Panc1 (cell line): Measurements from ENCODE around the gene PADI2. TPM values are rescaled to one million over a fixed set of nuclear protein-coding genes. Genes with fewer than 3 reads are reported as not detected.

Experiments used
- ATAC-seq: fragments of 200-7000 bp; cut with Tn5 transposase; 2 replicates; pipeline ENCODE4 v1.9.1; 2020; ENCODE audit warnings: mild to moderate bottlenecking, moderate library complexity
- BruUV-seq: library from RNA; stranded (reverse); fragments of 400-500 nt; replicated peaks from 2 replicates; lab custom pipeline; 2021; lab: Mats Ljungman, UMichigan
- CTCF ChIA-PET: fragments of 300-600 bp; sonication (Branson Sonifier 250); formaldehyde crosslinking; loops from one replicate; lab custom pipeline; 2022; ENCODE audit warnings: antibody characterized with exemption; lab: Charles Lee
- POLR2A ChIA-PET: fragments of 300-600 bp; sonication (Branson Sonifier 250); formaldehyde crosslinking; loops from one replicate; lab custom pipeline; 2022; ENCODE audit warnings: antibody characterized with exemption; lab: Charles Lee
- DNase-seq: peaks from one replicate; pipeline ENCODE4 v3.0.0-alpha.2; 2010; ENCODE audit warnings: low read depth, low spot score
- H3K27ac ChIP-seq: 2 replicates; pipeline ENCODE4 v1.5.1; 2011; ENCODE audit warnings: mild to moderate bottlenecking, low read length, inconsistent platforms
- H3K27me3 ChIP-seq: fragments of 200-500 bp; sonication (Bioruptor generic); 2 replicates; pipeline ENCODE4 v1.6.0; 2014; ENCODE audit warnings: low read length, inconsistent platforms; ENCODE audit not compliant: control insufficient read depth, insufficient read depth
- H3K36me3 ChIP-seq: fragments of 200-500 bp; sonication (Bioruptor generic); 2 replicates; pipeline ENCODE4 v1.5.1; 2014; ENCODE audit warnings: inconsistent platforms, mild to moderate bottlenecking, low read length, moderate library complexity; ENCODE audit not compliant: control insufficient read depth, insufficient read depth
- H3K4me1 ChIP-seq: 2 replicates; pipeline ENCODE4 v1.5.1; 2011; ENCODE audit warnings: inconsistent platforms, mild to moderate bottlenecking, low read length, moderate library complexity; ENCODE audit not compliant: control insufficient read depth, insufficient read depth
- H3K4me3 ChIP-seq, 2 experiments: 2 replicates each; pipeline ENCODE4 v1.5.1; 2011 to 2012; ENCODE audit warnings: low read depth in 2 of 2, low read length in 2 of 2, mild to moderate bottlenecking in 2 of 2, inconsistent platforms in 1 of 2, moderate library complexity in 1 of 2
- H3K9me3 ChIP-seq: fragments of 200-500 bp; sonication (Bioruptor generic); 2 replicates; pipeline ENCODE4 v1.5.1; 2014; ENCODE audit warnings: low read depth, mild to moderate bottlenecking, inconsistent platforms, low read length, moderate library complexity; ENCODE audit not compliant: control insufficient read depth, insufficient read depth
- CTCF ChIP-seq: fragments of 450-650 bp; IDR thresholded peaks from 2 replicates; pipeline ENCODE4 v1.5.1; 2017; ENCODE audit warnings: mild to moderate bottlenecking
- POLR2AphosphoS5 ChIP-seq: IDR thresholded peaks from 2 replicates; pipeline ENCODE4 v1.6.1; 2012; ENCODE audit warnings: mild to moderate bottlenecking, low read depth, low read length, moderate library complexity
- REST ChIP-seq, 2 experiments: IDR thresholded peaks; 2 replicates each; pipeline ENCODE4 v1.6.1; 2011 to 2012; ENCODE audit warnings: low read depth in 2 of 2, control low read depth in 1 of 2, low read length in 1 of 2, mild to moderate bottlenecking in 1 of 2, moderate library complexity in 1 of 2; ENCODE audit not compliant: insufficient read depth in 1 of 2
- SIN3A ChIP-seq: IDR thresholded peaks from 2 replicates; pipeline ENCODE4 v1.6.1; 2012; ENCODE audit warnings: low read depth, mild to moderate bottlenecking, low read length, moderate library complexity, borderline replicate concordance; ENCODE audit not compliant: insufficient read depth
- TCF7L2 ChIP-seq: IDR thresholded peaks from 2 replicates; pipeline ENCODE4 v1.6.1; 2011; ENCODE audit warnings: mild to moderate bottlenecking, low read depth, low read length, inconsistent platforms
- in situ Hi-C: cut with HindIII; loops from 2 replicates; pipeline ENCODE4 v1.10.0; 2016; ENCODE audit warnings: low sequenced_read_pairs, low pct_unique_long_range_greater_than_20kb
- intact Hi-C: fragments of 100-400 bp; cut with micrococcal nuclease; formaldehyde crosslinking; loops from one replicate; pipeline ENCODE4 v1.10.0; 2022; ENCODE audit not compliant: unreplicated experiment
- total RNA-seq: library from RNA; stranded (reverse); gene quantifications from one replicate; pipeline ENCODE4 v1.2.1, GENCODE V29; 2021; ENCODE audit not compliant: unreplicated experiment

Gene PADI2
- total RNA-seq, 1 experiment from 2014 or later, result 507 TPM

GRCh38 chr1:17118268-17118667, 983 bp downstream of the PADI2 start:
- peak overlapping the region; percentile 62 to 82 for H3K4me3 ChIP-seq
- intact Hi-C loops (no loop called here), in situ Hi-C loops (no loop called here)
- peak overlapping the region; percentile 71 for H3K27ac ChIP-seq
- TF ChIP-seq POLR2AphosphoS5 (no peak), SIN3A (no peak)
- H3K4me1 ChIP-seq, result peaks cover 75% of the 10 kb centered on the region
- TSS peak; percentile 48 for BruUV-seq
- ChIA-PET POLR2A (interaction anchor here (0.5 kb wide), 1 partner anchor 17 kb away, joined by 5 read pairs; no protein-coding TSS in a partner anchor), CTCF (no interaction called here)
- no peaks in the 10 kb centered on the region for H3K9me3 ChIP-seq
- DNase-seq, result no peak
- ATAC-seq, result no peak
- no peaks in the 10 kb centered on the region for H3K36me3 ChIP-seq
- H3K27me3 ChIP-seq, result no peaks in the 10 kb centered on the region

GRCh38 chr1:17117451-17118265, 1.6 kb downstream of the PADI2 start:
- in situ Hi-C loops, result no loop called here
- peaks cover 74% of the 10 kb centered on the region for H3K4me1 ChIP-seq
- no peaks in the 10 kb centered on the region for H3K27me3 ChIP-seq
- no peaks in the 10 kb centered on the region for H3K36me3 ChIP-seq
- H3K4me3 ChIP-seq, result peak overlapping the region; percentile 62 to 82
- TF ChIP-seq TCF7L2 (no peak), SIN3A (no peak), CTCF (no peak), REST (IDR thresholded peaks at IDR 0.05; ENCODE audit: insufficient read depth in 1 of 2, low read depth in 2 of 2, low read length in 1 of 2) (no peak), POLR2AphosphoS5 (no peak)
- H3K9me3 ChIP-seq, result no peaks in the 10 kb centered on the region
- ATAC-seq, result no peak
- no peak for DNase-seq
- CTCF ChIA-PET, result no interaction called here
- peak overlapping the region; percentile 71 for H3K27ac ChIP-seq
- intact Hi-C loops, result no loop called here
- POLR2A ChIA-PET, result no interaction called here
- no TSS peak for BruUV-seq

GRCh38 chr1:17116643-17117042, 2.6 kb downstream of the PADI2 start:
- H3K36me3 ChIP-seq, result no peaks in the 10 kb centered on the region
- H3K27ac ChIP-seq, result peak overlapping the region; percentile 71
- H3K4me3 ChIP-seq, result peak overlapping the region; percentile 62 to 82
- ATAC-seq, result no peak
- H3K4me1 ChIP-seq, result peaks cover 73% of the 10 kb centered on the region
- no peaks in the 10 kb centered on the region for H3K9me3 ChIP-seq
- CTCF ChIA-PET, result no interaction called here
- no peak for DNase-seq
- BruUV-seq, result no TSS peak
- intact Hi-C loops, result no loop called here
- POLR2A ChIA-PET, result interaction anchor here (0.7 kb wide), 1 partner anchor 197 kb away, joined by 6 read pairs; no protein-coding TSS in a partner anchor
- no peaks in the 10 kb centered on the region for H3K27me3 ChIP-seq
- TF ChIP-seq POLR2AphosphoS5 (peak; percentile 57; the same call in 1 of the 2 replicates), TCF7L2 (no peak)
- in situ Hi-C loops, result no loop called here
